HepG2 (cell line): ENCODE results near the gene KPNA3. TPM values are rescaled to one million over a fixed set of nuclear protein-coding genes. Genes with fewer than 3 reads are reported as not detected.

Source experiments
- EP300 ChIP-seq, 3 experiments: sonication (generic) in 1 of 3; formaldehyde crosslinking in 1 of 3; IDR thresholded peaks; 2 replicates each; pipeline versions ENCODE4 v1.5.1 to v1.6.1; 2011 to 2020; ENCODE audit warnings: low read depth in 2 of 3, low read length in 2 of 3, borderline replicate concordance in 1 of 3, improper control_type of control experiment in 1 of 3, mild to moderate bottlenecking in 1 of 3, missing genetic modification reagents in 1 of 3, moderate library complexity in 1 of 3
- ETV5 ChIP-seq: IDR thresholded peaks from 2 replicates; pipeline ENCODE4 v1.6.1; 2018; ENCODE audit warnings: missing biosample characterization, missing genetic modification reagents, inconsistent platforms, borderline replicate concordance
- HDAC2 ChIP-seq: sonication (generic); formaldehyde crosslinking; IDR thresholded peaks from 2 replicates; pipeline ENCODE4 v1.4.0; 2020; ENCODE audit warnings: missing genetic modification reagents
- KMT2B ChIP-seq: IDR thresholded peaks from 2 replicates; pipeline ENCODE4 v1.6.1; 2016; ENCODE audit warnings: missing genetic modification reagents, missing compliant biosample characterization
- MEF2D ChIP-seq: sonication (generic); formaldehyde crosslinking; IDR thresholded peaks from 2 replicates; pipeline ENCODE4 v1.5.1; 2020; ENCODE audit warnings: mild to moderate bottlenecking, missing genetic modification reagents
- NCOA5 ChIP-seq: sonication (generic); formaldehyde crosslinking; IDR thresholded peaks from 2 replicates; pipeline ENCODE4 v1.4.0; 2020; ENCODE audit warnings: missing genetic modification reagents
- NONO ChIP-seq, 2 experiments: fragments of 450-650 bp in 1 of 2; sonication (generic) in 1 of 2; formaldehyde crosslinking in 1 of 2; IDR thresholded peaks in 1 of 2; conservative IDR thresholded peaks in 1 of 2; 2 replicates each; pipeline versions ENCODE4 v1.6.1 to v1.8.0; 2017 to 2022; ENCODE audit warnings: mild to moderate bottlenecking in 1 of 2, missing genetic modification reagents in 1 of 2, moderate library complexity in 1 of 2
- PRPF4 ChIP-seq: fragments of 200-400 bp; formaldehyde crosslinking; IDR thresholded peaks from 2 replicates; pipeline ENCODE4 v1.6.1; 2016; ENCODE audit warnings: low read length, low read depth; ENCODE audit not compliant: poor library complexity, severe bottlenecking
- RBM22 ChIP-seq: fragments of 200-400 bp; formaldehyde crosslinking; optimal IDR thresholded peaks from 2 replicates; pipeline ENCODE3; 2017; ENCODE audit warnings: mild to moderate bottlenecking, low read length, moderate library complexity
- SALL2 ChIP-seq: sonication (generic); formaldehyde crosslinking; IDR thresholded peaks from 2 replicates; pipeline ENCODE4 v1.8.1; 2023; ENCODE audit warnings: mild to moderate bottlenecking, missing genetic modification reagents, inconsistent platforms
- SIX1 ChIP-seq: sonication (generic); formaldehyde crosslinking; IDR thresholded peaks from 2 replicates; pipeline ENCODE4 v1.4.0; 2020; ENCODE audit warnings: missing genetic modification reagents, borderline replicate concordance
- SNAPC2 ChIP-seq: sonication (generic); formaldehyde crosslinking; IDR thresholded peaks from 2 replicates; pipeline ENCODE4 v1.8.1; 2022; ENCODE audit warnings: mild to moderate bottlenecking, missing genetic modification reagents
- SYNCRIP ChIP-seq: fragments of 200-400 bp; formaldehyde crosslinking; IDR thresholded peaks from 2 replicates; pipeline ENCODE4 v1.6.1; 2018; ENCODE audit warnings: mild to moderate bottlenecking, low read depth, low read length; ENCODE audit not compliant: insufficient read depth
- TGIF2 ChIP-seq: IDR thresholded peaks from 2 replicates; pipeline ENCODE4 v1.6.1; 2016; ENCODE audit warnings: control low read depth, missing compliant biosample characterization
- ZFP36L1 ChIP-seq: sonication (generic); formaldehyde crosslinking; IDR thresholded peaks from 2 replicates; pipeline ENCODE4 v1.8.0; 2022; ENCODE audit warnings: mild to moderate bottlenecking, missing genetic modification reagents, moderate library complexity
- ZFY ChIP-seq: sonication (generic); formaldehyde crosslinking; IDR thresholded peaks from 2 replicates; pipeline ENCODE4 v1.4.0; 2020; ENCODE audit warnings: missing genetic modification reagents
- ZNF282 ChIP-seq: fragments of 450-650 bp; IDR thresholded peaks from 2 replicates; pipeline ENCODE4 v1.6.1; 2018; ENCODE audit not compliant: partially characterized antibody
- ZNF629 ChIP-seq: sonication (generic); formaldehyde crosslinking; conservative IDR thresholded peaks from 2 replicates; pipeline ENCODE4 v1.5.0; 2020; ENCODE audit warnings: missing genetic modification reagents
- ZNF782 ChIP-seq: sonication (generic); formaldehyde crosslinking; IDR thresholded peaks from 2 replicates; pipeline ENCODE4 v1.4.0; 2020; ENCODE audit warnings: missing genetic modification reagents, mild to moderate bottlenecking, borderline replicate concordance
- polyA plus RNA-seq, 8 experiments: library from polyadenylated mRNA; depleted of rRNA in 3 of 8; stranded (reverse) in 7 of 8; unstranded in 1 of 8; fragments of >200 nt; fragmentation: Illumina TruSeq in 4 of 8; extraction: Trizol in 4 of 8; gene quantifications; 2 replicates each; pipeline versions ENCODE4 v1.2.1 to v1.2.3, GENCODE V29; 2011 to 2016; ENCODE audit warnings: low read depth in 4 of 8, missing spikeins in 1 of 8, mixed read lengths in 1 of 8; ENCODE audit not compliant: insufficient read depth in 1 of 8
- total RNA-seq, 5 experiments: library from RNA; depleted of rRNA; stranded (reverse); fragments of >200 nt; fragmentation: Illumina TruSeq; extraction: Trizol; gene quantifications; 2 replicates each; pipeline ENCODE4 v1.2.3, GENCODE V29; 2016; ENCODE audit warnings: low read depth in 1 of 5
- TF ChIP-seq, protein P1 (sequence below): sonication (generic); formaldehyde crosslinking; IDR thresholded peaks from 2 replicates; pipeline ENCODE4 v1.4.0; 2020; ENCODE audit warnings: missing genetic modification reagents
- TF ChIP-seq, protein P2 (sequence below): sonication (generic); formaldehyde crosslinking; IDR thresholded peaks from 2 replicates; pipeline ENCODE4 v1.5.0; 2020; ENCODE audit warnings: mild to moderate bottlenecking, missing genetic modification reagents
- TF ChIP-seq, protein P3 (sequence below): sonication (generic); formaldehyde crosslinking; conservative IDR thresholded peaks from 2 replicates; pipeline ENCODE4 v1.8.1; 2023; ENCODE audit warnings: missing genetic modification reagents
- TF ChIP-seq, protein P4 (sequence below): sonication (generic); formaldehyde crosslinking; conservative IDR thresholded peaks from 2 replicates; pipeline ENCODE4 v1.8.0; 2022; ENCODE audit warnings: missing genetic modification reagents

KPNA3 gene
- total and polyA plus RNA-seq, 2 of the 13 experiments (the other 11 are each of a cell fraction or from before 2014, with no cell fraction given): 13.0 to 28.9 TPM

DNA sequence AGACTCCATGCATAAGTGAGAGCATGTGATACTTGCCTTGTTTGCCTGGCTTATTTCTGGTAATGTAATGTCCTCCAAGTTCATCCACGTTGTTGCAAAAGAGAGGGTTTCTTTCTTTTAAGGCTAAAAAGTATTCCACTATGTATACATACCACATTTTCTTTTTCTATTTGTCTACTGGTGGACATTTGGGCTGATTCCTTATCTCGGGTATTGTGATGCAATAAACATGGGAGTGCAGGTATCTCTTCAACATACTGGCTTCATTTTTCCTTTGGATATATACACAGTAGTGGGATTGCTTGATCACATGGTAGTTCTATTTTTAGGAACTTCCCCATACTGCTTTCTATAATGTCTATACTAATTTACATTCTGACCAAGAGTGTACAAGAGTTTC lies 51.6 kb downstream of the KPNA3 start (continued):
- TF ChIP-seq ZNF629 (CRISPR knock-in tag) (no peak), SIX1 (CRISPR knock-in tag) (no peak), SALL2 (CRISPR knock-in tag) (no peak), NCOA5 (CRISPR knock-in tag) (no peak), EP300 (IDR thresholded peaks at IDR 0.05; ENCODE audit: low read depth in 2 of 2, low read length in 2 of 2) (peak in 1 of 2 experiments; percentile 64; a peak in 1 of 4 replicates), EP300 (CRISPR knock-in tag; IDR thresholded peaks at IDR 0.05; ENCODE audit: borderline replicate concordance) (no peak), RBM22 (no peak), ZNF282 (no peak), MEF2D (CRISPR knock-in tag) (no peak), SYNCRIP (no peak), ZFY (CRISPR knock-in tag) (no peak), KMT2B (CRISPR knock-in tag) (no peak), HDAC2 (CRISPR knock-in tag) (no peak), ZFP36L1 (CRISPR knock-in tag) (no peak), SNAPC2 (CRISPR knock-in tag) (no peak), TGIF2 (CRISPR knock-in tag) (no peak), ZNF782 (CRISPR knock-in tag) (no peak), NONO (IDR thresholded peaks at IDR 0.05) (no peak), NONO (CRISPR knock-in tag; conservative IDR thresholded peaks at IDR 0.05) (no peak), ETV5 (CRISPR knock-in tag) (no peak), PRPF4 (no peak)
- TF ChIP-seq, protein P1, sequence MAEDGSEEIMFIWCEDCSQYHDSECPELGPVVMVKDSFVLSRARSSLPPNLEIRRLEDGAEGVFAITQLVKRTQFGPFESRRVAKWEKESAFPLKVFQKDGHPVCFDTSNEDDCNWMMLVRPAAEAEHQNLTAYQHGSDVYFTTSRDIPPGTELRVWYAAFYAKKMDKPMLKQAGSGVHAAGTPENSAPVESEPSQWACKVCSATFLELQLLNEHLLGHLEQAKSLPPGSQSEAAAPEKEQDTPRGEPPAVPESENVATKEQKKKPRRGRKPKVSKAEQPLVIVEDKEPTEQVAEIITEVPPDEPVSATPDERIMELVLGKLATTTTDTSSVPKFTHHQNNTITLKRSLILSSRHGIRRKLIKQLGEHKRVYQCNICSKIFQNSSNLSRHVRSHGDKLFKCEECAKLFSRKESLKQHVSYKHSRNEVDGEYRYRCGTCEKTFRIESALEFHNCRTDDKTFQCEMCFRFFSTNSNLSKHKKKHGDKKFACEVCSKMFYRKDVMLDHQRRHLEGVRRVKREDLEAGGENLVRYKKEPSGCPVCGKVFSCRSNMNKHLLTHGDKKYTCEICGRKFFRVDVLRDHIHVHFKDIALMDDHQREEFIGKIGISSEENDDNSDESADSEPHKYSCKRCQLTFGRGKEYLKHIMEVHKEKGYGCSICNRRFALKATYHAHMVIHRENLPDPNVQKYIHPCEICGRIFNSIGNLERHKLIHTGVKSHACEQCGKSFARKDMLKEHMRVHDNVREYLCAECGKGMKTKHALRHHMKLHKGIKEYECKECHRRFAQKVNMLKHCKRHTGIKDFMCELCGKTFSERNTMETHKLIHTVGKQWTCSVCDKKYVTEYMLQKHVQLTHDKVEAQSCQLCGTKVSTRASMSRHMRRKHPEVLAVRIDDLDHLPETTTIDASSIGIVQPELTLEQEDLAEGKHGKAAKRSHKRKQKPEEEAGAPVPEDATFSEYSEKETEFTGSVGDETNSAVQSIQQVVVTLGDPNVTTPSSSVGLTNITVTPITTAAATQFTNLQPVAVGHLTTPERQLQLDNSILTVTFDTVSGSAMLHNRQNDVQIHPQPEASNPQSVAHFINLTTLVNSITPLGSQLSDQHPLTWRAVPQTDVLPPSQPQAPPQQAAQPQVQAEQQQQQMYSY (CRISPR knock-in tag): no peak
- TF ChIP-seq, protein P2, sequence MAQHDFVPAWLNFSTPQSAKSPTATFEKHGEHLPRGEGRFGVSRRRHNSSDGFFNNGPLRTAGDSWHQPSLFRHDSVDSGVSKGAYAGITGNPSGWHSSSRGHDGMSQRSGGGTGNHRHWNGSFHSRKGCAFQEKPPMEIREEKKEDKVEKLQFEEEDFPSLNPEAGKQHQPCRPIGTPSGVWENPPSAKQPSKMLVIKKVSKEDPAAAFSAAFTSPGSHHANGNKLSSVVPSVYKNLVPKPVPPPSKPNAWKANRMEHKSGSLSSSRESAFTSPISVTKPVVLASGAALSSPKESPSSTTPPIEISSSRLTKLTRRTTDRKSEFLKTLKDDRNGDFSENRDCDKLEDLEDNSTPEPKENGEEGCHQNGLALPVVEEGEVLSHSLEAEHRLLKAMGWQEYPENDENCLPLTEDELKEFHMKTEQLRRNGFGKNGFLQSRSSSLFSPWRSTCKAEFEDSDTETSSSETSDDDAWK: no peak
- TF ChIP-seq, protein P3, sequence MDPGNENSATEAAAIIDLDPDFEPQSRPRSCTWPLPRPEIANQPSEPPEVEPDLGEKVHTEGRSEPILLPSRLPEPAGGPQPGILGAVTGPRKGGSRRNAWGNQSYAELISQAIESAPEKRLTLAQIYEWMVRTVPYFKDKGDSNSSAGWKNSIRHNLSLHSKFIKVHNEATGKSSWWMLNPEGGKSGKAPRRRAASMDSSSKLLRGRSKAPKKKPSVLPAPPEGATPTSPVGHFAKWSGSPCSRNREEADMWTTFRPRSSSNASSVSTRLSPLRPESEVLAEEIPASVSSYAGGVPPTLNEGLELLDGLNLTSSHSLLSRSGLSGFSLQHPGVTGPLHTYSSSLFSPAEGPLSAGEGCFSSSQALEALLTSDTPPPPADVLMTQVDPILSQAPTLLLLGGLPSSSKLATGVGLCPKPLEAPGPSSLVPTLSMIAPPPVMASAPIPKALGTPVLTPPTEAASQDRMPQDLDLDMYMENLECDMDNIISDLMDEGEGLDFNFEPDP: no peak
- TF ChIP-seq, protein P4, sequence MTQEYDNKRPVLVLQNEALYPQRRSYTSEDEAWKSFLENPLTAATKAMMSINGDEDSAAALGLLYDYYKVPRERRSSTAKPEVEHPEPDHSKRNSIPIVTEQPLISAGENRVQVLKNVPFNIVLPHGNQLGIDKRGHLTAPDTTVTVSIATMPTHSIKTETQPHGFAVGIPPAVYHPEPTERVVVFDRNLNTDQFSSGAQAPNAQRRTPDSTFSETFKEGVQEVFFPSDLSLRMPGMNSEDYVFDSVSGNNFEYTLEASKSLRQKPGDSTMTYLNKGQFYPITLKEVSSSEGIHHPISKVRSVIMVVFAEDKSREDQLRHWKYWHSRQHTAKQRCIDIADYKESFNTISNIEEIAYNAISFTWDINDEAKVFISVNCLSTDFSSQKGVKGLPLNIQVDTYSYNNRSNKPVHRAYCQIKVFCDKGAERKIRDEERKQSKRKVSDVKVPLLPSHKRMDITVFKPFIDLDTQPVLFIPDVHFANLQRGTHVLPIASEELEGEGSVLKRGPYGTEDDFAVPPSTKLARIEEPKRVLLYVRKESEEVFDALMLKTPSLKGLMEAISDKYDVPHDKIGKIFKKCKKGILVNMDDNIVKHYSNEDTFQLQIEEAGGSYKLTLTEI (CRISPR knock-in tag): no peak
